Astrocyte of the spinal cord (primary cell): ENCODE measurements around the gene WTAP.
"Not testable (repeated sequence)": the region's sequence is repeated elsewhere in the genome, so short reads cannot be mapped to it uniquely, and the experiment has no call there.

Experiments used
- DNase-seq: peaks from one replicate; pipeline ENCODE4 v3.0.0; 2011; ENCODE audit warnings: low read depth, low spot score
- H3K4me3 ChIP-seq: 2 replicates; pipeline ENCODE4 v1.5.1; 2011; ENCODE audit warnings: low read depth, mild to moderate bottlenecking, low read length, moderate library complexity
- in situ Hi-C: cut with HindIII; loops from 2 replicates; pipeline ENCODE4 v1.10.0; 2017; ENCODE audit warnings: low sequenced_read_pairs
- TF ChIP-seq, protein P1 (sequence below): IDR thresholded peaks from 2 replicates; pipeline ENCODE4 v1.5.1; 2012; ENCODE audit warnings: low read depth, mild to moderate bottlenecking, low read length, inconsistent platforms

Gene WTAP

DNA sequence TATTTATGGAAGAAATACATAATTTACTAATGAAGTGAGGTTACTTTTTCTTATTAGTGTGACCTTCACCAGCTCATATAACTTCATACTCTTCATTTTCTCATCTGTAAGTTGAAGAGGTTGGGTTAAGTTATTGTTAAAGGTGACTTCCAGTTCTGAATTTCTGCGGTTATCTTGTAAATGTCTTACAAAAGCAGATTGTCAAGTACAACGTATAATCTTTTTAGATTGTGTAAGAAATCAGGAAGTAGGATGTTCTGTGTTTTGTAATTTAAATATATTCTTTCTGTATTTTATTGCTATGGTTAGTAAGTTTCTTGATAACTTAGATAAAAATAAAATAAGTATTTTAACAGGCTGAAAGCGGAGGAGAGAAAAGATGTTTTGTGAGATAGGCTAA is 12.0 kb downstream of the WTAP start:
- DNase-seq: no peak
- in situ Hi-C loops: no loop called here

DNA sequence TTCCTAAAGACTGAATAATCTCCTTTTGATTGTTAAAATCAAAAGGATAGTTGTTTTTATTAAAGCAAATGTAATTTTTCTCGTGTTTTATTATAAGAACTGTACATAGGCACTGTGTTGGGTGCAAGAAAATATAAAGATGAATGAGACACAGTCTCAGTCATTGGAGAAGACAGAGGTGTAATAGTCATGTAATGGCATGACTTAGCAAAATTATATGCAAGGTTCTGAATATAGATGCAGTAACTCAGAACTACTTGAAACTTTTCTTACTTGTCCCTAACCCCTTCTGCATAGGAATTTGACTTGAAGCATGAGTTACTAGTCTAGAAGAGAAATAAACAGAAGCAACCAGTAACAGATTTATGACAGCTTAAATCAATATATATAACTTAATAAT is 14.9 kb downstream of the WTAP start:
- H3K4me3 ChIP-seq: no peak overlapping the region
- TF ChIP-seq, protein P1, sequence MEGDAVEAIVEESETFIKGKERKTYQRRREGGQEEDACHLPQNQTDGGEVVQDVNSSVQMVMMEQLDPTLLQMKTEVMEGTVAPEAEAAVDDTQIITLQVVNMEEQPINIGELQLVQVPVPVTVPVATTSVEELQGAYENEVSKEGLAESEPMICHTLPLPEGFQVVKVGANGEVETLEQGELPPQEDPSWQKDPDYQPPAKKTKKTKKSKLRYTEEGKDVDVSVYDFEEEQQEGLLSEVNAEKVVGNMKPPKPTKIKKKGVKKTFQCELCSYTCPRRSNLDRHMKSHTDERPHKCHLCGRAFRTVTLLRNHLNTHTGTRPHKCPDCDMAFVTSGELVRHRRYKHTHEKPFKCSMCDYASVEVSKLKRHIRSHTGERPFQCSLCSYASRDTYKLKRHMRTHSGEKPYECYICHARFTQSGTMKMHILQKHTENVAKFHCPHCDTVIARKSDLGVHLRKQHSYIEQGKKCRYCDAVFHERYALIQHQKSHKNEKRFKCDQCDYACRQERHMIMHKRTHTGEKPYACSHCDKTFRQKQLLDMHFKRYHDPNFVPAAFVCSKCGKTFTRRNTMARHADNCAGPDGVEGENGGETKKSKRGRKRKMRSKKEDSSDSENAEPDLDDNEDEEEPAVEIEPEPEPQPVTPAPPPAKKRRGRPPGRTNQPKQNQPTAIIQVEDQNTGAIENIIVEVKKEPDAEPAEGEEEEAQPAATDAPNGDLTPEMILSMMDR: no peak
- in situ Hi-C loops: no loop called here
- no peak for DNase-seq

More for the DNA sequence above, 12.0 kb downstream of the WTAP start:
- H3K4me3 ChIP-seq: no peak overlapping the region
- TF ChIP-seq, protein P1: no peak

GRCh38 chr6:159745081-159745480 is 17.8 kb downstream of the WTAP start:
- TF ChIP-seq, protein P1: no peak
- H3K4me3 ChIP-seq: no peak overlapping the region
- in situ Hi-C loops: no loop called here
- DNase-seq: no peak

GRCh38 chr6:159746759-159747158 is 19.5 kb downstream of the WTAP start:
- no peak for DNase-seq
- in situ Hi-C loops: no loop called here
- no peak overlapping the region for H3K4me3 ChIP-seq
- TF ChIP-seq, protein P1: no peak

DNA sequence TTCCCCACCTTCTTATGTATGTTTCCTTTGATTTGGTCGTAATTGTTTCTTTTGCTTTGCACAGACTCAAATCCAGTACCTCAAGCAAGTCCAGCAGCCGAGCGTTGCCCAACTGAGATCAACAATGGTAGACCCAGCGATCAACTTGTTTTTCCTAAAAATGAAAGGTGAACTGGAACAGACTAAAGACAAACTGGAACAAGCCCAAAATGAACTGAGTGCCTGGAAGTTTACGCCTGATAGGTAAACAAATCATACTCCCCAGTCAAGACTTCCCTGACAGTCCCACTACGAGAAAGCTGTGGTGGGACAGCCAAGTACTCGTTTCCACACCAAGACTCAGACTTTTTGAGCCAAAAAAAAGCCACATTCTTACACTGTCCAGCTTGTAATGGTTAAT is 20.8 kb downstream of the WTAP start:
- H3K4me3 ChIP-seq, DNase-seq, in situ Hi-C loops: not testable (repeated sequence)

- in situ Hi-C loops: no loop called here
- no peak for DNase-seq
- TF ChIP-seq, protein P1: no peak
- no peak overlapping the region for H3K4me3 ChIP-seq
Observed at GRCh38 chr6:159751448-159751847, 24.1 kb downstream of the WTAP start.

DNA sequence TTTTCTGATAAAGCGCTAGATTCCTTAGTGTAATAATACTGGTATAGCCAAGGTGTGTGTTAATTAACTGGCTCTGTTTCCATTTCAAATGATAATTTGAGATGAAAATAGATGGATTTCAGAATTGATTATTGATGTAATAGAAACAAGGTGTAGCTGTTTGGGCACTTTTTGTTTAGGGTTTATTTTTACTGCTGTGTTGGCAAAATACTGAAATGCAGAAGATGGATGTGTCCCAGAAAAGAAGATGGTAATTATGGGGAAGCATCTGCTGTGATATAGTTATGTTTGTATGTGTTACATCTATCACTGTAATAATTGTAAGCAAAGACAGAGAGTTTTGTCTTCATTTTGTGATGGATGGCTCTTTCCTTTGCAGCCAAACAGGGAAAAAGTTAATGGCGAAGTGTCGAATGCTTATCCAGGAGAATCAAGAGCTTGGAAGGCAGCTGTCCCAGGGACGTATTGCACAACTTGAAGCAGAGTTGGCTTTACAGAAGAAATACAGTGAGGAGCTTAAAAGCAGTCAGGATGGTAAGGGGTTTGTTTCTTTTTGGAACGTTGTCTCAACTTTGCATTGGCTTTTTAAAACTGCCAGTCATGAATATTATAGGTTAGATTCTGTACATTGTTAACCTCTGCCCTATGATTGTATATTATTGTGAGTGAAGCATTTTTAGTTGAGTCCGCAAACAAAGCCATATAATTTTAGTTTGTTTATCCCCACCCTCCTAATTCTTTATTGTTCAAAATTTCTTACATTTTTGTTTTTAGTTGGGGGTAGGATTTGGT is 26.0 kb downstream of the WTAP start:
- TF ChIP-seq, protein P1: no peak
- in situ Hi-C loops: no loop called here
- no peak for DNase-seq
- H3K4me3 ChIP-seq: no peak overlapping the region
